Fibroblast of pulmonary artery (primary cell): ENCODE results near the gene TBC1D2B.

ENCODE experiments used
- DNase-seq: peaks from one replicate; pipeline ENCODE4 v3.0.0-alpha.2; 2010; ENCODE audit warnings: low read depth
- H3K4me3 ChIP-seq: replicated peaks from 2 replicates; pipeline ENCODE4 v1.5.1; 2011; ENCODE audit warnings: low read depth, mild to moderate bottlenecking, control low read depth, low read length, moderate library complexity
- CTCF ChIP-seq: IDR thresholded peaks from 2 replicates; pipeline ENCODE4 v1.5.1; 2011; ENCODE audit warnings: mild to moderate bottlenecking, control low read depth, low read length, inconsistent platforms; ENCODE audit errors: missing control alignments

Gene TBC1D2B

GRCh38 chr15:78065973-78066946 lies 11.3 kb downstream of the TBC1D2B start:
- no peak for TF ChIP-seq CTCF
- no peak for DNase-seq
- H3K4me3 ChIP-seq: no peak overlapping the region

- DNase-seq: peak; percentile 99
- no peak for TF ChIP-seq CTCF
- H3K4me3 ChIP-seq: no peak overlapping the region
Measured at GRCh38 chr15:78065284-78065872, 12.1 kb downstream of the TBC1D2B start.

GRCh38 chr15:78064544-78064943 lies 13.0 kb downstream of the TBC1D2B start:
- no peak overlapping the region for H3K4me3 ChIP-seq
- peak; percentile 86 for DNase-seq

GRCh38 chr15:78063970-78064385 lies 13.5 kb downstream of the TBC1D2B start:
- TF ChIP-seq CTCF: no peak
- DNase-seq: peak; percentile 45
- H3K4me3 ChIP-seq: no peak overlapping the region

More at GRCh38 chr15:78064544-78064943, 13.0 kb downstream of the TBC1D2B start:
- TF ChIP-seq CTCF: no peak

- TF ChIP-seq CTCF: no peak
- no peak overlapping the region for H3K4me3 ChIP-seq
- DNase-seq: no peak
Measured at GRCh38 chr15:78063217-78063616, 14.3 kb downstream of the TBC1D2B start.

- peak; percentile 45 for DNase-seq
- TF ChIP-seq CTCF: no peak
- H3K4me3 ChIP-seq: peak overlapping the region; percentile 35
Measured at GRCh38 chr15:78061963-78062427, 15.5 kb downstream of the TBC1D2B start.
